ENCODE data around the gene ABCB1.
"Not testable (repeated sequence)": the region's sequence is repeated elsewhere in the genome, so short reads cannot be mapped to it uniquely, and the experiment has no call there.

ABCB1 gene

GRCh38 chr7:87575521-87575920 is 25.2 kb downstream of the ABCB1 start:
- no peak for DNase-seq (ENCODE audit: low read depth in 2 of 2)

DNA sequence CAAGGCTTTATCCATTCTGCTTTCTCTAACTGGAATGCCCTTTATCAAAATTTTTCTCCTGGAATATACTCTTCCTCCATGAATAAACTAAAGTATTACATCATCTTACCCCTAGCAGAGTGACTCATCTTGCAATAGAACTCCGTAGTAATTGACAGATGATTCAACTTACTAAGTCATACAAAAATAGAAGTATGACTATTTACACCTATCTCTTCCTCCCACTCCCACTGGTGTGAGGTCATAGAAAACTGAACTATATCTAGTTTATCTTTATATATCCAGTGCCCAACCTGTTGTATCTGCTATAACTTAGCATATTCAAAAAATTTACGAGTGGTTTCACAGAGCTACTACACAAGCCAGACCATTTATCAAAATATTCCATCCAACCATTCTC is 26.1 kb downstream of the ABCB1 start:
- DNase-seq (ENCODE audit: low read depth in 2 of 2) = no peak

GRCh38 chr7:87572513-87572912 is 28.2 kb downstream of the ABCB1 start:
- DNase-seq (ENCODE audit: low read depth in 2 of 2) = not testable (repeated sequence)

DNA sequence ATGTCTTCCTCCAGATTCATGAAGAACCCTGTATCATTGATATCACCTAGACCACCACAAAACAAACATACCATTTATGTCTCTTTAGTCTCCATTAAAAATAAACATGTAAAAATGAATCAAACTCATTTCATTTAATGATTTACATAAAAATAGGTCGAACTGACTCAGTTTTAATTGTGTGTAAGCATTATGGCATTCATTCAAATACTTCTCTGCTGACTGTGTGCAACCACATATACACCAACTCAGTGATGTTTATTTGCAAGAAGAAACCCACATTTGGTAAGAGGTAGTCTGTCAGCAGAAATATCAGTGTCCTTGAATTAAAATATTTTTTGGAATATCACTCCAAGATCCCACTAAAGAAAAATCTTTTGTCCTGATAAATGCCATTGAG is 30.5 kb downstream of the ABCB1 start:
- no peak for DNase-seq (ENCODE audit: low read depth in 2 of 2)

DNA sequence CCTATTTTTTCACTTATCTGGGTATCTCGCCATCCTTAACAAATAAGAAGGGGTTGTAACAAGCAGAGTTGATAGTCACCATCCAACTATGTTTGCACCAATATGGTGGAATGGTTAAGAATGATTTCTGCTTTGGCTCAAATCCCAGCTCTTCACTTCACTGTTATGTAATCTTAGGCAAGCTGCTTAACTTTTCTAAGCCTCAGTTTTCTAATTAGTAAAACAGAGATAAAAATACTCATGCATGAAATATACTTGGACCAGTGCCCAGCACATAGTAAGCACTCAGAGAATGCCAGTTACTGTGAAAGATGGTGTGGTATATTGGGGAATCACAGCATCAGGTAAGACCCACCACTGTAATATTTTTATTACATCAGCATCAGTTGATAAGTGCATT is 33.6 kb downstream of the ABCB1 start:
- no peak for DNase-seq (ENCODE audit: low read depth in 2 of 2)

GRCh38 chr7:87566311-87566900 is 34.3 kb downstream of the ABCB1 start:
- DNase-seq (ENCODE audit: low read depth in 2 of 2) = no peak

- DNase-seq (ENCODE audit: low read depth in 2 of 2) = no peak
Observed at GRCh38 chr7:87565877-87566276, 34.8 kb downstream of the ABCB1 start.

- no peak for DNase-seq (ENCODE audit: low read depth in 2 of 2)
Observed at GRCh38 chr7:87564296-87564963, 36.3 kb downstream of the ABCB1 start.

DNA sequence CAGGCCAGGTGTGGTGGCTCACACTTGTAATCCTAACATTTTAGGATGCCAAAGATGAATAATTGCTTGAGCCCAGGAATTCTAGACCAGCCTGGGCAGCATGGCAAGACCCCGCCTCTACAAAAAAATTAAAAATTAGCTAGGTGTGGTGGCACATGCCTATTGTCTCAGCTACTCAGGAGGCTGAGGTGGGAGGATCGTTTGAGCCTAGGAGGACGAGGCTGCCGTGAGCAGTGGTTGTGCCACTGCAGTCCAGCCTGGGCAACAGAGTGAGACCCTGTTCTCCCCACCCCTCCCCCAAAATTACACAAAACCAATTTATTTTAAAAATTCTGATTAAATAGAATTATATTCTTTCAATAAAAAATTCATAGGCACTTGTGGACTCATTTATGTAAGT is 39.0 kb downstream of the ABCB1 start:
- DNase-seq (ENCODE audit: low read depth in 2 of 2) = no peak

GRCh38 chr7:87561102-87561501 is 39.6 kb downstream of the ABCB1 start:
- no peak for DNase-seq (ENCODE audit: low read depth in 2 of 2)

- no peak for DNase-seq (ENCODE audit: low read depth in 2 of 2)
Observed at GRCh38 chr7:87552351-87552900, 48.3 kb downstream of the ABCB1 start.

GRCh38 chr7:87548123-87548919 is 52.4 kb downstream of the ABCB1 start:
- no peak for DNase-seq (ENCODE audit: low read depth in 2 of 2)

DNA sequence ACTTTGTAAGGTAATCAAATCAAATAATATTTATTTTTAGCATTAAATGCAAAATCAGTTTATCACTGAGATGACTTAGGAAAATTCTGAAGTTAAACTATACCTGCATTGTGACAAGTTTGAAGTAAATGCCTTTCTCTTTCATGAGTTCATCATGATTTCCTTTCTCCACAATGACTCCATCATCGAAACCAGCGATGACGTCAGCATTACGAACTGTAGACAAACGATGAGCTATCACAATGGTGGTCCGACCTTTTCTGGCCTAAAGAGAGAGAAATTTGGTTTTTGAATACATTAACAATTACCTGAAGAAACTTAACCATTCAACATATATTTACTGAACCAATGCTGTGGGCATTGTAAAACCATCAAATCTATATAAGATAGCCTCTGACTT is 54.9 kb downstream of the ABCB1 start:
- no peak for DNase-seq (ENCODE audit: low read depth in 2 of 2)

GRCh38 chr7:87543623-87544022 is 57.1 kb downstream of the ABCB1 start:
- no peak for DNase-seq (ENCODE audit: low read depth in 2 of 2)

DNA sequence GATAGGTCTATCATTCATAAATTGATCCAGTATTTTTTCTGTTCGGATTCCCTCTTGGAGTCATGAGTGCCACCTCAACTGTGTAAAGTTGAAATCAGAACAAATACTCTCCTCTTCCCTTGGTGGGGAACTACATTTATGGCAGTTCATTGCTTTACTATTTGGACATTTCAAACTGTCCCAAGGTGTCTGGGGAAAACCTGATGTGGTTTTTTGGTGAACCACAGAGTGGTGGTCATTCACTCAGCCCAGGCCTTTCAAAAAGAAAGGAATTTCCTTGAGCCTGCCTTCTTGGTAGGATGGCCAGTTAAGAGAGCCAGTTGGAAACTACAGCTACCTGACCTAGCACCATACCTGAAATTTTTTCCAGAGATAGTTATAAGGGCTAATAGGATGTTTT is 59.0 kb downstream of the ABCB1 start:
- no peak for DNase-seq (ENCODE audit: low read depth in 2 of 2)

DNA sequence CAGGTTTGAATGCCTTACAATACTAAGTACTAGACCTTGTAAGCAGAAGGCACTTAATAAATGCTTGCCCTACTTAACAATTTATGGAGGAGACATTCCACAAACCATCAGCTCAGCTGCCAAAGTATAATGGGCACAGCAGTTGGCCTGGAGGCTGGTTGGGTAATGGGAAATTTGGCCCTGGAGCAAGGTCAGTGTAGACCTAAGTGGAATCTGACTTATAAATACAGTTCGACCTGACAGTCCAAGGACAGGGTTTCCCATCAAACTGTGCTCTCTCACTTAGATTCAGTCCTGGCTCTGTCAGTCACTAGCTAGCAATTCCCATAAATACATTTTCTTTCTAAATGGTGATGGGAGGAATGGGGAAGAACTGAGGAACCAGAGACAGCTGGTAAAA is 62.6 kb downstream of the ABCB1 start:
- no peak for DNase-seq (ENCODE audit: low read depth in 2 of 2)

DNA sequence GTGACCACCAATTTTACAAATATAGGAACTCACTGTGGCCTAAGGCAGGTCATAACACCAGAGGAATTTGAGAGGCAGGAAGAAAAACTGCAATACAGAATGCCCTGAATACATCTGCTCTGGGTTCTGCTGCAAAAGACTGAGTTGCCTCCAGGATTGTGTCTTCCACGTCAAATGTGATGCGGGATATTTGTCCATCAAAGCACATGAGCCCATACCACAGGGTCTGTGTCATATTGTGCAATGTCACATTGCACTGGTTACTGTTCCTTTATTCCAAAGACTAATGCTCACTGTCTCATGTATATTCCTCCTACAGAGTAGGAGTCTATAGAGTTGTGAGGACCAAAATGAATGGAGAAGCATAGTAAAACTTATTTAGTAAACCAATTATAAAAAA is 66.6 kb downstream of the ABCB1 start:
- no peak for DNase-seq (ENCODE audit: low read depth in 2 of 2)

- no peak for DNase-seq (ENCODE audit: low read depth in 2 of 2)
Observed at GRCh38 chr7:87530126-87530525, 70.6 kb downstream of the ABCB1 start.

- no peak for DNase-seq (ENCODE audit: low read depth in 2 of 2)
Observed at GRCh38 chr7:87528730-87529129, 72.0 kb downstream of the ABCB1 start.

GRCh38 chr7:87518735-87519134 is 81.9 kb downstream of the ABCB1 start:
- DNase-seq (ENCODE audit: low read depth in 2 of 2) = no peak

GRCh38 chr7:87517891-87518290 is 82.8 kb downstream of the ABCB1 start:
- DNase-seq (ENCODE audit: low read depth in 2 of 2) = no peak

DNA sequence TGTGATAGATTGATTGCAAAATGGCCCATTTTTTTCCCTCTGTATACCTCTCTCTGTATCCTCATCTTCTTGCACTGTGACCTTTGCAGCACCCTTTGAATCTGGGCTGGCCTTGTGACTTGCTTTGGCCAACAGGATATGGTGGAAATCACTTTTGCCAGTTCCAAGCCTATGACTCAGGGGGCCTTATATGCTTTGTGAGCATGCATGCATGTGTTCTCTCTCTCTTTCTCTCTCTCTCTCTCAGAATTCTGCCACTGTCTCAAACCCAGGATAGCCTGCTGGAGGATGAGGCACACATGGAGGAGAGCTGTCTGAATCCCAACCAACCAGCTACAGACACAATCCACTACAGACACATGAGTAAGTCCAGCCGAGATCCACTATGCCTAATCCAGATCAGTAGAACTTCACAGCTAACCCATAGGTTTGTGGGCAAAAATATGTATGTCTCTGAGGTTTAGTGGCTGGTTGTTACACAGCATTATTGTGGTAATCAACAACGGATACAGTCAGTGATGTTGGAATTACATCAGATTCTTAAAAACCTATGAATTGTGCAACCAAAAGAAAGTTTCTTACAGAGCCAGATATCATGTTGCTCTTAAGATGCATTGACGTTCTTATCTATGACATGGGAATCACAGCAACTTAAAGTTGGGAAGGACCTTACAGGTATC is 83.4 kb downstream of the ABCB1 start:
- DNase-seq (ENCODE audit: low read depth in 2 of 2) = no peak

Measured in stimulated activated CD8-positive, alpha-beta memory T cell treated with anti-CD3 and anti-CD28 coated beads, Interleukin-2, amount 100 ng/mL, for 1 hour (primary cell).